HepG2 (cell line): ENCODE measurements around the gene ENPP7. TPM values are rescaled to one million over a fixed set of nuclear protein-coding genes. Genes with fewer than 3 reads are reported as not detected.

ENCODE experiments used
- ELF1 ChIP-seq: sonication (generic); formaldehyde crosslinking; IDR thresholded peaks from 2 replicates; pipeline ENCODE4 v1.4.0; 2020; ENCODE audit warnings: missing genetic modification reagents
- ELF3 ChIP-seq: IDR thresholded peaks from 2 replicates; pipeline ENCODE4 v1.6.1; 2016; ENCODE audit warnings: missing genetic modification reagents, missing compliant biosample characterization
- FOXK1 ChIP-seq: sonication (generic); formaldehyde crosslinking; IDR thresholded peaks from 2 replicates; pipeline ENCODE4 v1.4.0; 2020; ENCODE audit warnings: low read depth, missing genetic modification reagents, borderline replicate concordance
- GABPB1 ChIP-seq: IDR thresholded peaks from 2 replicates; pipeline ENCODE4 v1.6.1; 2016; ENCODE audit warnings: mild to moderate bottlenecking, missing genetic modification reagents, moderate library complexity, missing compliant biosample characterization
- HIVEP1 ChIP-seq: sonication (generic); formaldehyde crosslinking; IDR thresholded peaks from 2 replicates; pipeline ENCODE4 v1.4.0; 2020; ENCODE audit warnings: mild to moderate bottlenecking, missing genetic modification reagents
- NFYB ChIP-seq: sonication (generic); formaldehyde crosslinking; IDR thresholded peaks from 2 replicates; pipeline ENCODE4 v1.4.0; 2020; ENCODE audit warnings: missing genetic modification reagents
- SP1 ChIP-seq, 2 experiments: fragments of 450-650 bp in 1 of 2; sonication (generic) in 1 of 2; formaldehyde crosslinking in 1 of 2; IDR thresholded peaks; 2 replicates each; pipeline versions ENCODE4 v1.4.0 to v1.6.1; 2016 to 2020; ENCODE audit warnings: missing genetic modification reagents in 1 of 2
- TEAD3 ChIP-seq: optimal IDR thresholded peaks from 2 replicates; pipeline ENCODE3; 2016; ENCODE audit warnings: borderline replicate concordance
- ZNF124 ChIP-seq: sonication (generic); formaldehyde crosslinking; IDR thresholded peaks from 2 replicates; pipeline ENCODE4 v1.4.0; 2020; ENCODE audit warnings: missing genetic modification reagents
- ZNF143 ChIP-seq: sonication (generic); formaldehyde crosslinking; IDR thresholded peaks from 2 replicates; pipeline ENCODE4 v1.4.0; 2020; ENCODE audit warnings: missing genetic modification reagents
- ZNF230 ChIP-seq: sonication (generic); formaldehyde crosslinking; IDR thresholded peaks from 2 replicates; pipeline ENCODE4 v1.4.0; 2020; ENCODE audit warnings: mild to moderate bottlenecking, missing genetic modification reagents
- ZNF335 ChIP-seq: sonication (generic); formaldehyde crosslinking; IDR thresholded peaks from 2 replicates; pipeline ENCODE4 v1.4.0; 2020; ENCODE audit warnings: missing genetic modification reagents
- polyA plus RNA-seq, 8 experiments: library from polyadenylated mRNA; depleted of rRNA in 3 of 8; stranded (reverse) in 7 of 8; unstranded in 1 of 8; fragments of >200 nt; fragmentation: Illumina TruSeq in 4 of 8; extraction: Trizol in 4 of 8; gene quantifications; 2 replicates each; pipeline versions ENCODE4 v1.2.1 to v1.2.3, GENCODE V29; 2011 to 2016; ENCODE audit warnings: low read depth in 4 of 8, missing spikeins in 1 of 8, mixed read lengths in 1 of 8; ENCODE audit not compliant: insufficient read depth in 1 of 8
- total RNA-seq, 5 experiments: library from RNA; depleted of rRNA; stranded (reverse); fragments of >200 nt; fragmentation: Illumina TruSeq; extraction: Trizol; gene quantifications; 2 replicates each; pipeline ENCODE4 v1.2.3, GENCODE V29; 2016; ENCODE audit warnings: low read depth in 1 of 5
- TF ChIP-seq, protein P1 (sequence below): sonication (generic); formaldehyde crosslinking; IDR thresholded peaks from 2 replicates; pipeline ENCODE4 v1.5.1; 2020; ENCODE audit warnings: mild to moderate bottlenecking, missing genetic modification reagents
- TF ChIP-seq, protein P2 (sequence below): IDR thresholded peaks from 2 replicates; pipeline ENCODE4 v1.6.1; 2016; ENCODE audit warnings: missing compliant biosample characterization, missing genetic modification reagents, borderline replicate concordance
- TF ChIP-seq, protein P3 (sequence below): IDR thresholded peaks from 2 replicates; pipeline ENCODE4 v1.4.0; 2020; ENCODE audit warnings: mild to moderate bottlenecking, missing genetic modification reagents

ENPP7 gene
- total and polyA plus RNA-seq, 2 of the 13 experiments (the other 11 are each of a cell fraction or from before 2014, with no cell fraction given): 1.1 to 2.2 TPM

DNA sequence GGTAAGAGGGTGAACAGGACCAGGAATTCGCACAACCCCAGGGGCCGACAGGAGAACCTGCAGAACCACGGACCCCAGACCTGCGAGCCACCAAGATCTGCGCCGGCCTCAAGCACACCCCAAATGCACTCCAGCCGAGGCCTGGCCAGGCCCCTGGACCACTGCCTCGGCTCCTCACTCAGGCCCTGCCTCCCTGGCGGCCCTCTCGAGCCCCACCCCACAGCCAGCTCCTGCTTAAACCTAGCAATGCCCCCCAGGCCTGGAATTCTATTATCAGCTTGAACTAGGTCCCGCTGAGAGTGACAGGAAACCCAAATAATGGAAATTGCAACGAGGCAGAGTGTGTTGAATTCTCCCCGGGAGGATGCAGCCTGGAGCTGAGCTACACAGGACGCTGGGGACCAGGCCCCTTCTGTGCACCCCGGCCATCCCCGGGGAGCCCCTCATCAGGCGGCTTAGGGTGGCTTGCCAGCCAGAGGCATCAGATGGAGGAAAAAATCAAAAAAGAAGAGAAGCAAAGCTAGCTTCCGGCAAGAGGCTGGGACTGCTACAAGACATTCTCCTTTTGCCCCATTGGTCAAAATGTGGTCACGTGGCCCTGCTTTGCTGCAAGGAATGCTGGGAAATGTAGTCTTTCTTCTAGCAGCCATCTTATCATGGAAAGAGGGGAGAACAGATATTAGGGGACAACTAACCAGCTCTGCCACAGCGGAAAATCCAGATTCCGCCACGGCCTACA is 2.4 kb upstream of the ENPP7 start (continued):
- TF ChIP-seq, protein P1, sequence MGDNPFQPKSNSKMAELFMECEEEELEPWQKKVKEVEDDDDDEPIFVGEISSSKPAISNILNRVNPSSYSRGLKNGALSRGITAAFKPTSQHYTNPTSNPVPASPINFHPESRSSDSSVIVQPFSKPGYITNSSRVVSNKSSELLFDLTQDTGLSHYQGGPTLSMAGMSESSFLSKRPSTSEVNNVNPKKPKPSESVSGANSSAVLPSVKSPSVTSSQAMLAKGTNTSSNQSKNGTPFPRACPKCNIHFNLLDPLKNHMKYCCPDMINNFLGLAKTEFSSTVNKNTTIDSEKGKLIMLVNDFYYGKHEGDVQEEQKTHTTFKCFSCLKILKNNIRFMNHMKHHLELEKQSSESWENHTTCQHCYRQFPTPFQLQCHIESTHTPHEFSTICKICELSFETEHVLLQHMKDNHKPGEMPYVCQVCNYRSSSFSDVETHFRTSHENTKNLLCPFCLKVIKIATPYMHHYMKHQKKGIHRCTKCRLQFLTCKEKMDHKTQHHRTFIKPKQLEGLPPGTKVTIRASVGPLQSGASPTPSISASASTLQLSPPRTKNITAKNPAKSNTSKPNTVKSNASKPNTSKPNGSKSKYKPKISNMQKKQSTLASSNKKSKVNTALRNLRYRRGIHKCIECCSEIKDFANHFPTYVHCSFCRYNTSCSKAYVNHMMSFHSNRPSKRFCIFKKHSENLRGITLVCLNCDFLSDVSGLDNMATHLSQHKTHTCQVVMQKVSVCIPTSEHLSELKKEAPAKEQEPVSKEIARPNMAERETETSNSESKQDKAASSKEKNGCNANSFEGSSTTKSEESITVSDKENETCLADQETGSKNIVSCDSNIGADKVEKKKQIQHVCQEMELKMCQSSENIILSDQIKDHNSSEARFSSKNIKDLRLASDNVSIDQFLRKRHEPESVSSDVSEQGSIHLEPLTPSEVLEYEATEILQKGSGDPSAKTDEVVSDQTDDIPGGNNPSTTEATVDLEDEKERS (CRISPR knock-in tag): 0 out of 2 replicates have a peak, but pooled peaks have one; percentile 17
- TF ChIP-seq TEAD3 (CRISPR knock-in tag): peak; percentile 73
- TF ChIP-seq ZNF143 (CRISPR knock-in tag): peak; percentile 94
- TF ChIP-seq ZNF124 (CRISPR knock-in tag): 0 out of 2 replicates have a peak, but pooled peaks have one; percentile 14
- no peak for TF ChIP-seq SP1 (IDR thresholded peaks at IDR 0.05)
- TF ChIP-seq SP1 (CRISPR knock-in tag; IDR thresholded peaks at IDR 0.05): 0 out of 2 replicates have a peak, but pooled peaks have one; percentile 26
- TF ChIP-seq, protein P2, sequence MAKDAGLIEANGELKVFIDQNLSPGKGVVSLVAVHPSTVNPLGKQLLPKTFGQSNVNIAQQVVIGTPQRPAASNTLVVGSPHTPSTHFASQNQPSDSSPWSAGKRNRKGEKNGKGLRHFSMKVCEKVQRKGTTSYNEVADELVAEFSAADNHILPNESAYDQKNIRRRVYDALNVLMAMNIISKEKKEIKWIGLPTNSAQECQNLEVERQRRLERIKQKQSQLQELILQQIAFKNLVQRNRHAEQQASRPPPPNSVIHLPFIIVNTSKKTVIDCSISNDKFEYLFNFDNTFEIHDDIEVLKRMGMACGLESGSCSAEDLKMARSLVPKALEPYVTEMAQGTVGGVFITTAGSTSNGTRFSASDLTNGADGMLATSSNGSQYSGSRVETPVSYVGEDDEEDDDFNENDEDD (CRISPR knock-in tag): 0 out of 2 replicates have a peak, but pooled peaks have one; percentile 14
- peak; percentile 80 for TF ChIP-seq ZNF335 (CRISPR knock-in tag)
- peak; percentile 85 for TF ChIP-seq NFYB (CRISPR knock-in tag)
- TF ChIP-seq GABPB1 (CRISPR knock-in tag): peak; percentile 56
- TF ChIP-seq HIVEP1 (CRISPR knock-in tag): 0 out of 2 replicates have a peak, but pooled peaks have one; percentile 30
- no peak for TF ChIP-seq ZNF230 (CRISPR knock-in tag)
- peak; percentile 66; the same call in 1 of the 2 replicates for TF ChIP-seq FOXK1
- TF ChIP-seq, protein P3, sequence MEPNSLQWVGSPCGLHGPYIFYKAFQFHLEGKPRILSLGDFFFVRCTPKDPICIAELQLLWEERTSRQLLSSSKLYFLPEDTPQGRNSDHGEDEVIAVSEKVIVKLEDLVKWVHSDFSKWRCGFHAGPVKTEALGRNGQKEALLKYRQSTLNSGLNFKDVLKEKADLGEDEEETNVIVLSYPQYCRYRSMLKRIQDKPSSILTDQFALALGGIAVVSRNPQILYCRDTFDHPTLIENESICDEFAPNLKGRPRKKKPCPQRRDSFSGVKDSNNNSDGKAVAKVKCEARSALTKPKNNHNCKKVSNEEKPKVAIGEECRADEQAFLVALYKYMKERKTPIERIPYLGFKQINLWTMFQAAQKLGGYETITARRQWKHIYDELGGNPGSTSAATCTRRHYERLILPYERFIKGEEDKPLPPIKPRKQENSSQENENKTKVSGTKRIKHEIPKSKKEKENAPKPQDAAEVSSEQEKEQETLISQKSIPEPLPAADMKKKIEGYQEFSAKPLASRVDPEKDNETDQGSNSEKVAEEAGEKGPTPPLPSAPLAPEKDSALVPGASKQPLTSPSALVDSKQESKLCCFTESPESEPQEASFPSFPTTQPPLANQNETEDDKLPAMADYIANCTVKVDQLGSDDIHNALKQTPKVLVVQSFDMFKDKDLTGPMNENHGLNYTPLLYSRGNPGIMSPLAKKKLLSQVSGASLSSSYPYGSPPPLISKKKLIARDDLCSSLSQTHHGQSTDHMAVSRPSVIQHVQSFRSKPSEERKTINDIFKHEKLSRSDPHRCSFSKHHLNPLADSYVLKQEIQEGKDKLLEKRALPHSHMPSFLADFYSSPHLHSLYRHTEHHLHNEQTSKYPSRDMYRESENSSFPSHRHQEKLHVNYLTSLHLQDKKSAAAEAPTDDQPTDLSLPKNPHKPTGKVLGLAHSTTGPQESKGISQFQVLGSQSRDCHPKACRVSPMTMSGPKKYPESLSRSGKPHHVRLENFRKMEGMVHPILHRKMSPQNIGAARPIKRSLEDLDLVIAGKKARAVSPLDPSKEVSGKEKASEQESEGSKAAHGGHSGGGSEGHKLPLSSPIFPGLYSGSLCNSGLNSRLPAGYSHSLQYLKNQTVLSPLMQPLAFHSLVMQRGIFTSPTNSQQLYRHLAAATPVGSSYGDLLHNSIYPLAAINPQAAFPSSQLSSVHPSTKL (CRISPR knock-in tag): peak; percentile 16; the same call in 1 of the 2 replicates
- TF ChIP-seq ELF1 (CRISPR knock-in tag): peak; percentile 83
- TF ChIP-seq ELF3 (CRISPR knock-in tag): peak; percentile 15; the same call in 1 of the 2 replicates
